Inflammatory macrophage (primary cell): Measurements from ENCODE around the gene COG7.
"Not testable (repeated sequence)": the region's sequence is repeated elsewhere in the genome, so short reads cannot be mapped to it uniquely, and the experiment has no call there.

ENCODE experiments used
- DNase-seq, 2 donors: peaks; one replicate each; pipeline ENCODE4 v3.0.0-alpha.2; 2020 to 2022

Gene COG7

DNA sequence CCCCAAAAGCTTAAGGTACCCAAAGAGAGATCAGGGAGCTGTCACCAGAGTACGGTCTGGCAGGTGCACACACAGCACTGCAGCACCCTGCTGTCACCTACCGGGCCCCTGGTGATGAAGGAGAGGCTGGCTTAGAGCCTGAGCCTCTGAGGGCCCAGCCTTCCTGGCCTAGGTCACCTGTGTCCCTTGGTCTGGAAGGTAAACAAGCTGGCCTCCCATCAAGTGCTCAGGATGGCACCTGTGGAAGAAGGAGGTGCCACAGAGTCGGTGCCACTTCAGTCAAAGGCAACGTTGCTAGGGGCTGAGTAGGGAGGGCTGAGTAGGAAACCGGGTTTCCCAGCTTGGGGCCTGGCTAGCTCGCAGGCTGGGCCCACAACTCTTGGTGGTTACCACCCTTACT lies 70.7 kb downstream of the COG7 start:
- DNase-seq, result no peak

DNA sequence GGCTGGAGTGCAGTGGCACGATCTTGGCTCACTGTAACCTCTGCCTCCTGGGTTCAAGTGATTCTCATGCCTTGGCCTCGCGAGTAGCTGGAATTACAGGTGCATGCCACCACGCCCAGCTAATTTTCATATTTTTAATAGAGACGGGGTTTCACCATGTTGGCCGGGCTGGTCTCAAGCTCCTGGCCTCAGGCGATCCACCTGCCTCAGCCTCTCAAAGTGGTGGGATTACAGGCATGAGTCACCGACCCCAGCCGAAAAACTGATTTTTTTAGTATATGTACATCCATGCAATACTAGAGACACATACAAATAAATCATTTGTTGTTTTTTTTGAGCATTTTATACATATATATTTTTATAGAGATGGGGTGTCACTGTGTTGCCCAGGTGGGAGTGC lies 71.3 kb downstream of the COG7 start:
- DNase-seq, result not testable (repeated sequence)

DNA sequence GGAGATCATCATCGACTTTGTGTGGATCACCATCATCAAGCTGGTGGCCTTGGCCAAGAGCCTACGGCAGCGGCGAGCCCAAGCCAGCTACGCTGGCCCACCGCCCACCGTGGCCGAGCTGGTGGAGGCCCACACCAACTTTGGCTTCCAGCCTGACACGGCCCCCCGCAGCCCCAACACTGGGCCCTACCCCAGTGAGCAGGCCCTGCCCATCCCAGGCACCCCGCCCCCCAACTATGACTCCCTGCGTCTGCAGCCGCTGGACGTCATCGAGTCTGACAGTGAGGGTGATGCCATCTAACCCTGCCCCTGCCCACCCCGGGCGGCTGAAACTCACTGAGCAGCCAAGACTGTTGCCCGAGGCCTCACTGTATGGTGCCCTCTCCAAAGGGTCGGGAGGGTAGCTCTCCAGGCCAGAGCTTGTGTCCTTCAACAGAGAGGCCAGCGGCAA lies 72.5 kb downstream of the COG7 start:
- DNase-seq, result no peak

DNA sequence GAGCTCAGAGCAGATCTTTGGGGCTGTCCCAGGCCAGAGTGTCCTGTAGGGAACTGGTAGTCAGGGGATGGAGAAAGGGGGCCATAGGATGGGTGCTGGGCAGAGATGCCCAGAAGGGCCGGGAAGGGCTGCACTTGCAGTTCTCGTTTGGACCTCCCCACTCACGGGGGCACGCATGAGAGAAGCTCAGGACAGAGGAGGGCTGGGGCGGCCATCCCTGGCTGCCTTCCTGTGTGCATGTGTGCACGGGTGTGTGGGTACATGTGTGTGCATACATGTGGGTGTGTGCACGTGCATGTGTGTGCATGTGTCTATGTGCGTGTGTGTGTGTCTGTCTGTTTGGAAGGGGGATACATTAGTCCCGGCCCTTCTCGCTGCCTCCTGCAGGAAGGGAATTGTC lies 73.3 kb downstream of the COG7 start:
- no peak for DNase-seq

DNA sequence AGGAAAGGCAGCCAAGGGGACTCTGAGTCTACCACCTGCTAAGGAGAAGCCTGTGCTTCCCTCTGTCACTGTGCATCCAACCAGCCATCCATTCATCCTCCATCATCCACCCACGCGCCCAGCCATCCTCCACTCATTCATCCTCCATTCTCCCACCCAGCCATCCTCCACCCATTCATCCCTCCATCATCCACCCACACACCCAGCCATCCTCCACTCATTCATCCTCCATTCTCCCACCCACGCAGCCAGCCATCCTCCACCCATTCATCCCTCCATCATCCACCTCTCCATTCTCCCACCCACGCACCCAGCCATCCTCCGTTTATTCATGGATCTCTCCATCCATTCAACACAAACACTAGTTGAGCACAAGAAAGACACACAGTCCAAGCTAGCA lies 74.1 kb downstream of the COG7 start:
- no peak for DNase-seq

DNA sequence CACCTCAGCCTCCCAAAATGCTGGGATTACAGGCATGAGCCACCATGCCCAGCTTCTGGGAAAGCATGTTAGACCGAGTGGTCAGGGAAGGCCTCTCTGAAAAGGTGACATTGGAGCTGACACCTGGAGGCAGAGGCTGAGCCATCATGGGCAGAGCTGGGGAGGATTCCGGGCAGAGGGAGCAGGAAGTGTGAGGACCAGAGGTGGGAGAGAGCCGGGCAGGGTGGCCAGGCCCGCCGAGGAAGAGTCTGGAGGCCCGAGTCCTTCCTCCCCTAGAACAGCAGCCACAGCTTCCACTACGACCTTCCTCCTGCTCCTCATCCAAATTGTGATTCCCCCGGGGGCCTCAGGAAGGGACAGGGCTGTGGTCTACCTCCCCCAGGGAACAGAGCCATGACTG lies 74.7 kb downstream of the COG7 start:
- no peak for DNase-seq

DNA sequence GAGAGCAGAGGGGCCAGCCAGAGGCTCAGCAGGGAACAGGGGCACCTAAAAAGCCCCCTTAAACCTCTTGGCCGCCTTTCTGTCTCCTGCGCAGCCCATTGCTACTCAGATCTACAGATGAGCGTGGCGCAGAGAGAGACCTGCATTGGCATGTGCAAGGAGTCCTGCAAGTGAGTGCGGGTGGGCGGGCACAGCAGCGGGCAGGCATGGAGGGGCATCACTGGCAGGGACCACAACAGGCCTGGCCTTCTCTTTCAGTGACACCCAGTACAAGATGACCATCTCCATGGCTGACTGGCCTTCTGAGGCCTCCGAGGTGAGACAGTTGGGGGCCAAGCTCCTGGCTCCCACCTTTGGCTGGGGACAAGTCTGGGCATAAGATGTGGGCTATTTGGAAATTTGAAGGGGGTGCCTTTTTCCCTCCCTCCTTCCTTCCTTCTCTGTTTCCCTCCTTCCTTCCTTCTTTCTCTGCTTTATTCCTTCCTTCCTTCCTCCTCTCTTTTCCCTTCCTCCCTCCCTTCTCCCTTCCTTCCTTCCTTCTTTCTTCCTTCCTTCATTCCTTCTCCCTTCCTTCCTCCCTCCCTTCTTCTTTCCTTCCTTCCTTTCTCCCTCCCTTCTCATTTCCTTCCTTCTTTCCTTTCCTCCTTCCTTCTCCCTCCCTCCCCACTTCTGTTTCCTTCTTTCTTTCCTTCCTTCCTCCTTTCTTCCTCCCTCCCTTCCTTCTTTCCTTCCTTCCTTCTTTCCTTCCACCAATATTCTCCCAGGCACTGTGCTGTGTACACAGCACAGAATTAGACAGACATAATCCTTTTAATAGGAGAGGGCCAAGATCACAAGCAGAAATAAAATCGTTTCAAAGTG lies 75.7 kb downstream of the COG7 start:
- no peak for DNase-seq

DNA sequence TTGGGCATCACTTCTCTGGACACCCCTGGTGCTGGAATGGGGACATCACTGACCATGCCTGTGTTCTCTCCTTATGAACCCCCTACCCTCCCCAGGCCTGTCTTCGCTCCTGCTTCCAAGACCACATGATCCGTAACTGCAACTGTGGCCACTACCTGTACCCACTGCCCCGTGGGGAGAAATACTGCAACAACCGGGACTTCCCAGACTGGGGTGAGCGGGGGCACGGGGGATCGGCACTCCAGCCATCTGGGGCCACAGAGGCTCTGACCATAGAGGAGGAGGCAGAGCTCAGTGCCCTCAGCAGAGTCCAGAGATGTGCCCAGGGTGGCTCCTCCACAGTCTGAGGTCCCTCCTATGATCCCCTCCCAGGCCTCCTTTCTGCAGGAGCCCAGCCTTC lies 77.3 kb downstream of the COG7 start:
- no peak for DNase-seq

DNA sequence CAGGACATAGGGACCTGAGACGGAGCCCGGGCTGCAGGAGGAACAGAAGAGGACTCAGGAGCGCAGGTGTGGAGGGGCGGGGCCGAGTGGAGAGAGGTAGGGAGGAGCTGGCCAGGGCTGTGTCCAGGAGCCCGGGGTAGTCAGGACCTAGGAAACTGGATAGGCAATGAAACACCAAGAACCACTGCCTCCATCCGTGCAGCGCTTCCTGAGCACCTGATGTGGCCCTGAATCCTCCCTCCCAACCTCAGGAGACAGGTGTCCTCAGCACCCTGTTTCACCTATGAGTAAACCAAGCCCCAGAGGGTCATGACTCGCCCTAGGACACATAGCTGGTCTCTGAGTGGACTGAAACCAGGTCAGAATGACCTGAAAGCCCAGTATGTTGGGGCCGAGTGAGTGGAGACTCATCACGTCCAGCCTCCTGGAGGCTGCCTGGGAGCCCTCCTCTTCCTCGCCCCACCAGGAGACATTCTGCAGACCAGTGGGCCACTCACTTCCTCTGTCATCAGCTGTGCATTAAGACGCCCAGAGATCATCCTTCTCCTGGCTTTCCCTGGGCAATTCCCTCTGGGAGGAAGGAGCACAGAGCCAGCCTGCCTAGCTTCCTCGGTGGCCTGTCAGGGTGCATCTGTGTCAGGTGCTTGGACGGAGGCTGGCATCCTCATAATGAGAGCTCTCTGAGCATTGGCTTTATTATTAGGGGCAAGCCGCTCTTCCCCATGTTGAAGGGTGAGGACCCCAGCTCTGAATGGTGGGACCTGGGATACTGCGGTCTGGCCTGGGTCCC lies 78.1 kb downstream of the COG7 start:
- DNase-seq, result no peak

DNA sequence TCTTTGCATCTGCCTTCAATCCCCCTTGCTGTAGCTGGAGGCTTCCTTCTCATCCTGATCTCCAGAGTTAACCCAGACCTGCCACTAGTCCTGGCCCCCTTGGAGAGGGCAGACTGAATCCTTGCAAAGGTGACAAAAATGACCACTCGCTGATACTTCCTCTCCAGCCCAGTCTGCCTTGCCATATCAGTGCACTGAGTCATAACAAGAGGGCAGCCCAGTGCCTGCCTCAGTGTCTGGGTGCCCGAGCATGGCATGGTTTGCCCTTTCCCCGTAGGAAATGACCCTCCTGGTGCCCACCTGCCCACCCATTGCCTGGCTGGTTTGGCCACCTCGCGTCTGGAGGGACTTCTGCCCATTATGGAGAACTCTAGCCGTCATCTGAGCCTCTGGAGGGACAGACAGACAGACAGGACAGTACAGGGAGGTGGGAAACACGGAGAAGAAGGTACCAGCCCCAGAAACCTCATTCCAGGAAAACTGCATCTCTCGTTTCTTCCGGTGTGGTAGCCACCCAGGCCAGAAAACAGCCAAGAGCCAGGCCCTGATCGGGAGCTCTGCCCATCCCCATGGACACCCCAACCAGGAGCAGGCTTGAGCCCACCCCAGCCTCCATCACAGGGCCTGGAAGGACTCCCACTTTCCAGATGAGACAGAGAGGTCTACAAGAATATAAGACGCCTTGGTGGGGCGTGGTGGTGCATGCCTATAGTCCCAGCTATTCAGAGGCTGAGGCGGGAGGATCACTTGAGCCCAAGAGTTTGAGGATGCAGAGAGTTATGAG lies 79.4 kb downstream of the COG7 start:
- no peak for DNase-seq

DNA sequence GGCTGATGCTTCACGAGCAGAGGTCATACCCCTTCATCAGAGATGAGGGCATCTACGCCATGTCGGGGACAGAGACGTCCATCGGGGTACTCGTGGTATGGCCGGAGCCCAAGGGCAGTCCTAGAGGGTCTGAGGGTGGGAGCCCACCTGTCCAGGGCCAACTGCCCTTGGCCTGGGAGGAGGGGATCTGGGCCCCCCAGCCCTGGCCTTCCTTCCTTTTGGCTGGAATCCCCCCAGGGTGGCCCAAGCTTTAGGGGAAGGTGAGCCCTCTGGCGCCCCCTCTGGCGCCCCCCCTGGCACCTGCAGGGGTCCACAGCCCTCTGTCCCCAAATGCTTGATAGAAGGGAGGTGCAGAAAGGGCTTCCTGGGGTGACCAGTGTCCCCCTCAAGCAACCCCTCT lies 81.6 kb downstream of the COG7 start:
- DNase-seq, result no peak

DNA sequence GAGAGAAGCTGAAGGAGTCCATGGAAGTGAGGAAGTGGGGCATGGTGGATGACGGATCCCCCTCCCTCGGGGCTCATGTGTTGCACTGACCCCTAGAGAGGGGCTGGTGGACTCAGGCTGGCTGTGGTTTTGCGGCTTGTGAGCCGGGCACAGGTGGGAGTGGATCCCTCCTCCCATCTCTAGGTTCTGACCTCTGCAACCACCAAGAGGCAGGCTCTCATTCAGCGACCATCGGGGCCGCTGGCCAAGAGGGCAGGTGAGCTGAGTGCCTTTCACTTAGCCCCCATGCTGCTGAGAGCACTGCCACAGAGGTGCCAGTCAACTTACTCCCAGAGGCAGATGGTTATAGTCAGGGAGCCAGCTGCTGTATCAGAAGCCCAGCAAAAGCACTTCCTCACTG lies 83.6 kb downstream of the COG7 start:
- no peak for DNase-seq

DNA sequence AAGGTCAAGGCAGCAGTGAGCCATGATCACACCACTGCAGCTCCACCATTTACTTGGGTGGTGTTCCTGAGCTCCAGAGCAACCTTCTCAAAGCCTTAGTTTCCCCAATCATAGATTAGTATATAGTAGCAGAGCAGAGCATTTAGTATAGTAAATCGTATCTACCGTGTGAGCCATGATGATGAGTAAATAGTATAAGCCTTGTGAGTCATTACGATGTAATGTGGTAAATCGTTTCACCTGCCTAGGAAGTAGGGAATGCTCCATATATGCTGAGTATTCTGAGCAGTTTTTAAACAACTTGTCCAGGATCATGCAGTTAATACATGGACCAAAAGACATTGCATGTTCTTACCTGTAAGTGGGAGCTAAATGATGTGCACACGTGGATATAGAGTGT lies 84.5 kb downstream of the COG7 start:
- no peak for DNase-seq

DNA sequence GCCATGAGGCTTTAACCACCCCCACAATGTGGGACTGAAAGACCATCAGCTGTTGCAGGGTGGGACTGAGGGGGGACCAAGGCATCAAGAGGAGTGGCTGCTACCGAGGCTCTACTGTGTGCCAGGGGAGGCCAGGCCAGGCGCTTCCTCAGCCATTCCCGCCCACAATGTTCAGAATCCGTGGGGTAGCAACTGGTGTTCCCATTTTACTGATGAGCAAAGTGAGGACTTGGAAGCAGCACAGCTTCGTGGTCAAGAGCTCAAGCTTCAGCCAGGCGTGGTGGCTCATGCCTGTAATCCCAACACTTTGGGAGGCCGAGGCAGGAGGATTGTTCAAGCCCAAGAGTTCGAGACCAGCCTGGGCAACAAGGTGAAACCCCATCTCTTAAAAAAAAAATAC lies 85.0 kb downstream of the COG7 start:
- no peak for DNase-seq

DNA sequence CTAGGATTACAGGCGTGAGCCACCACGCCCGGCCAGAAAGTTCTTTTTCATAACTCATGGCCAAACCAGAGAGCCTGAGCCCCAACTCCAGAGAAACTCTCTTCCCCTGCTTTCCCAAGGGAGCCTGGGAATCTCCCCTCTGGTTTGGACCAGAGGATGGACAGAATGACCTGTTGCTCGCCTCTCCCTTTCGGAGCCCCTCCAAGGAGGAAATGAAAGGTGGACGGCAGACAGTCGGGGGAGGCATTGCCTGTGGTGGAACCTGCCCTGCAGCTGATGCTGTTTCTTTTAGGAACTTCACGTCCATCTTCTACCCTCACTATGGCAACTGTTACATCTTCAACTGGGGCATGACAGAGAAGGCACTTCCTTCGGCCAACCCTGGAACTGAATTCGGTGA lies 85.4 kb downstream of the COG7 start:
- no peak for DNase-seq

DNA sequence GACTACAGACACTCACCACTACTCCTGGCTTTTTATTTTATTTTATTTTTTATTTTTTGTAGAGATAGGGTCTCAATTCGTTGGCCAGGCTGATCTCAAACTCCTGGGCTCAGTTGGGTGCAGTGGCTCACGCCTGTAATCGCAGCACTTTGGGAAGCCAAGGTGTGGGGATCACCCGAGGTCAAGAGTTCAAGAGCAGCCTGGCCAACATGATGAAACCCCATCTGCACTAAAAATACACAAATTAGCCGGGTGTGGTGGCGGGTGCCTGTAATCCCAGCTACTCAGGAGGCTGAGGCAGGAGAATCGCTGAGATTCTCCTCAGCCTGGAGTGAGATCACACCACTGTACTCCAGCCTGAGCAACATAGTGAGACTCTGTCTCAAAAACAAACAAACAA lies 86.6 kb downstream of the COG7 start:
- not testable (repeated sequence) for DNase-seq

DNA sequence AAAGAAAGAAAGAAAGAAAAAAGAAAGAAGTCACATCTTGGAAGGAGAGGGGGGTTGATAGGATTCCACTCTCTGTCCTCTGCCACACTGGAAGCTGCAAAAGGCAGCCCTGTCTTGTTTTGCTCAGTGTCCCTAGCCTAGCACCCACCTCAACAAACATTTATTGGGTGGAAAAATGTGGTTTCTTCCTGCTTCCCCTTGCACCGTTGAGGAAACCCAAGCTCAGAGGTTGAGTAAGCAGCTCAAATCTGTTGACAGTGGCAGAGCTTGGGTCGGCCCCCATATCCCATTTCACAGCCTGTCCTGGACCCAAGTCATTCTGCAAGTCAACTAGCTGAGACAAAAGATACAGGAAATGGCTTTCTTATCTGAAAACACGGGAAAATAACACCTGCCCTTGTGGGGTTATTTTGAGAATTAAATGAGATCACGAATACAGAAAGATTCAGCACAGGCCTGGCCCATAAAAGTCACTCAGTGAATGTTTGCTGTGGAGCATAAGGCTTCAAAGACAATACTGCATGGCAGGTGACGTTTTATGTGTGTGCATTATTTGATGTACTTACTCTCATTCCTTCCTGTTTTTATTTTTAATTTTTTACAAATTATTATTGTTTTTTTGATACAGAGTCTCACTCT lies 87.3 kb downstream of the COG7 start:
- DNase-seq, result no peak

DNA sequence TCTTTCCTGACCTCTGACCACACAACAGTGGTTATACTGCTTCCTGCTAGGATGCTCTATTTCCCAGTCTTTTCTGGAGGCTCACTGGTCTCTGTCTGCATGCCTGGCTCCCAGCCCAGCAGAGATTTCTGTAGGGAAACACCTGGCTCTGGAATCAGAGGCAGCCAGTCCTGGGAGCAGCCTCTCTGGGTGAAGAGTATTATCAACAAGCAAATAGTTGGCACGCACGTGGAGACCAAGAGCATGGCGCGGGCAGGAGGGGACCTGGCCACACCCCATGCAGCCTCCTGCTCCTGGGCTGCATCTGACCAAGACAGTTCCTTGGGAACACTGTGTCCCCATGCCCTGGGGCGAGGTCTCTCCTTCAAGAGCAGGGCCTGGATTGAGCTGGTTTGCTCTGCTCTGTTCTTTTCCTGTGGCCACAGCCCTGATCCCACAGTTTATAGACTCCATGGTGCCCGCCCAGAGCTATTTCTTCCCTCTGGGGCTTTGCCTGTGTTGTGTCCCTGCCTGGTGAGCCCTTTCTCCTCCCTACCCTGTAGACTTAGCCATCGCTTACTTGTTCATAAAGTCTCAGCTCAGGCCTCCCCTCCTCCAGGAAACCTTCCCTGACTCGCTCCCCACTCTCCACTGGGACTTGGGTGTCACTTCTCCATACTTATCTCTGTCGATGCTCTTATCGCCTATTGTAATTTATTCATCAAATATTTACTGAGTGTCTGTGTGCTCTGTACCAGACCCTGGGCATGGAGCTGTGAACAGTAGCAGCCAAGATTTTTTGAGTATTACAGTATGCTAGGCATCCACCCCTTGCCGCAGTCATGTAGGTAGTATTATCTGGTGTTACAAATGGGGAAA lies 90.3 kb downstream of the COG7 start:
- no peak for DNase-seq

DNA sequence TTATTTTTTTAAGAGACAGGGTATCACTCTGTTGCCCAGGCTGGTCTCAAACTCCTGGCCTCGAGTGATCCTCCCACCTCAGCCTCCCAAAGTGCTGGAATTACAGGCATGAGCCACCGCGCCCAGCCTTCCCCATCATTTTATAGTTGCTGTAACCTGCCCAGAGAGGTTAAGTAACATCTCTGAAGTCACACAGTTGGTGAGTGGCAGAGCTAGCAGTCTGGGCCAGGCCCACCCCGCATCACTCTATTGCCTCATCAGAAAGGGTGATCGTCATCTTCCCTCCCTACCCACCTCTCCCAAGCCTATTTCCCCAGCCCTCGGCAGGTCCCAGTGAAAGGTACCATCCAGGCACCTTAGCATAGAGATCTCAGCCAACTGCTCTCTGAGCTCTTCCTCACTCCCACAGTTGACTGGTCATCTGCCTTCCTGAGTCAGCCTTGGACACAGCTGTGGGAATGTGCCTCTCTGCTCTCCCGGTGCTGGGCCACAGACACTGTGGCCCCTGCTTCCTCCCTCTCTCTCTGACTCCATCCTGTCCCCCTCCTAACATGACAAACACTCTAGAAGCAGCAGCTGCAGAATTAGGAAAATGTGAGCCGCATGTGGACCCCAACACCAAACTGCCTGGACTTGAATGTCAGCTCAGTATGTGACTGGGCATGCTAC lies 93.8 kb downstream of the COG7 start:
- DNase-seq, result no peak

DNA sequence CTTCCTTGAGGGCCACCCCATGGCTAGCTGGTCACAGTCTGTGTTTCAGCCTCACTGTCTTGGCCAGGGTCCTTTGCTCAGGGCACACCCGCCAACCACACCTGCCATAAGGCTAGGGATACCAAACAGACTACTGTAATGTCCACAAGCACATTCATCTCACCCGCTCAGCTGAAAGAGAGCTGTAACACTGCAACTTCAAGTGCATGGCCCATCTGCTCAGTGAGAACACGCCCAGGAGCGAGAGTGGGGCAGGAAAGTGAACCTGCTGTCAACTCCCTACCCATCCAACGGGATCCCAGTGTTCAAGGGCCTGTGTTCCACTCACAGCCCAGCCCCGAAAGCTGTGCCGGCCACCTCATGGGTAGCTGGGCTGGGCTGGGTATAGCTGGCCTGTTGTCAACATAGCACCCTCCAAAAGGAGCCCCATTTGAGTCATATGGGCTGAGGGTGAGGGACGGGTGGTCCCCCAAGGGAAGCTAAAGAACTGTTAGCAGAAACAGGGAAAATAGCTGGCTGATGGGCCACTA lies 95.2 kb downstream of the COG7 start:
- no peak for DNase-seq

DNA sequence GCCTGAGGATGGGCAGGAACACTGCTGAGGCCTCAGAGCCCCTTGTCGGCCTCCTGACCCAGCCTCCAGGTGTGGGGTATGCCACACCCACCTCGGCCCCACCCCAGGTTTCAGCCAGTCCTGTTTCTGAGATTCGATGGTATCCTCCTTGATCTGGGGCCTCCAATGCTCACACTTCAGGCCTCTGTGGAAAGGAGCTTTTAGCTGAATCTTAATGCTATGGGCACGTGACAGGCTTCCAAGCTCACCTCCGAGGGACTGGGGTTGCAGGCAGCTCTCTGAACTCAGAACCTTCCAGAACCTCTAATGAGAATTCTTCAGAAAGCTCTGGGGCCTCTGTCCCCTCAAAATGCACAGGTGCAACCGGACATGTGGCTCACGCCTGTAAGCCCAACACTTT lies 96.0 kb downstream of the COG7 start:
- no peak for DNase-seq
